ENCODE measurements around the gene KRT86.

GRCh38 chr12:52250048-52250990, 24.1 kb upstream of the KRT86 start:
- TF ChIP-seq CTCF (IDR thresholded peaks at IDR 0.05) (no peak), POLR2AphosphoS5 (IDR thresholded peaks at IDR 0.05) (no peak), EP300 (IDR thresholded peaks at IDR 0.05) (no peak)
